ENCODE data around the gene ADAMTS20.
"Not testable (repeated sequence)": the region's sequence is repeated elsewhere in the genome, so short reads cannot be mapped to it uniquely, and the experiment has no call there.

Gene ADAMTS20

GRCh38 chr12:43396671-43397070, 155.3 kb downstream of the ADAMTS20 start:
- H3K4me1 ChIP-seq (ENCODE audit: control insufficient read depth, insufficient read depth, low read length): no peaks in the 10 kb centered on the region
- no peaks in the 10 kb centered on the region for H3K36me3 ChIP-seq (ENCODE audit: control insufficient read depth, insufficient read depth, low read length)
- H3K27ac ChIP-seq (ENCODE audit: low read depth, low read length): no peak overlapping the region
- no peaks in the 10 kb centered on the region for H3K27me3 ChIP-seq (ENCODE audit: control insufficient read depth, insufficient read depth, low read length)
- H3K4me3 ChIP-seq (ENCODE audit: low read length): no peak overlapping the region
- H3K9ac ChIP-seq (ENCODE audit: low read length): no peak overlapping the region

- Histone ChIP-seq H3K27me3 (ENCODE audit: control insufficient read depth, insufficient read depth, low read length) (no peaks in the 10 kb centered on the region), H3K27ac (ENCODE audit: low read depth, low read length) (no peak overlapping the region)
Observed at GRCh38 chr12:43392116-43392515, 159.9 kb downstream of the ADAMTS20 start.

GRCh38 chr12:43381879-43382278, 170.1 kb downstream of the ADAMTS20 start:
- no peak overlapping the region for H3K27ac ChIP-seq (ENCODE audit: low read depth, low read length)
- H3K36me3 ChIP-seq (ENCODE audit: control insufficient read depth, insufficient read depth, low read length): no peaks in the 10 kb centered on the region

More at GRCh38 chr12:43392116-43392515, 159.9 kb downstream of the ADAMTS20 start:
- Histone ChIP-seq H3K9ac (ENCODE audit: low read length) (no peak overlapping the region), H3K4me3 (ENCODE audit: low read length) (no peak overlapping the region), H3K36me3 (ENCODE audit: control insufficient read depth, insufficient read depth, low read length) (no peaks in the 10 kb centered on the region), H3K4me1 (ENCODE audit: control insufficient read depth, insufficient read depth, low read length) (no peaks in the 10 kb centered on the region)

GRCh38 chr12:43378448-43378847, 173.6 kb downstream of the ADAMTS20 start:
- no peaks in the 10 kb centered on the region for H3K36me3 ChIP-seq (ENCODE audit: control insufficient read depth, insufficient read depth, low read length)
- H3K27ac ChIP-seq (ENCODE audit: low read depth, low read length): no peak overlapping the region
- no peak overlapping the region for H3K4me3 ChIP-seq (ENCODE audit: low read length)
- H3K9ac ChIP-seq (ENCODE audit: low read length): no peak overlapping the region
- no peaks in the 10 kb centered on the region for H3K4me1 ChIP-seq (ENCODE audit: control insufficient read depth, insufficient read depth, low read length)
- no peaks in the 10 kb centered on the region for H3K27me3 ChIP-seq (ENCODE audit: control insufficient read depth, insufficient read depth, low read length)

More at GRCh38 chr12:43381879-43382278, 170.1 kb downstream of the ADAMTS20 start:
- no peak overlapping the region for H3K9ac ChIP-seq (ENCODE audit: low read length)
- H3K4me3 ChIP-seq (ENCODE audit: low read length): no peak overlapping the region
- no peaks in the 10 kb centered on the region for H3K4me1 ChIP-seq (ENCODE audit: control insufficient read depth, insufficient read depth, low read length)
- H3K27me3 ChIP-seq (ENCODE audit: control insufficient read depth, insufficient read depth, low read length): no peaks in the 10 kb centered on the region

- Histone ChIP-seq H3K4me1 (ENCODE audit: control insufficient read depth, insufficient read depth, low read length) (no peaks in the 10 kb centered on the region), H3K27me3 (ENCODE audit: control insufficient read depth, insufficient read depth, low read length) (no peaks in the 10 kb centered on the region), H3K36me3 (ENCODE audit: control insufficient read depth, insufficient read depth, low read length) (no peaks in the 10 kb centered on the region)
Observed at GRCh38 chr12:43370263-43370662, 181.7 kb downstream of the ADAMTS20 start.

GRCh38 chr12:43362910-43363694, 188.9 kb downstream of the ADAMTS20 start:
- H3K36me3 ChIP-seq (ENCODE audit: control insufficient read depth, insufficient read depth, low read length): no peaks in the 10 kb centered on the region
- no peaks in the 10 kb centered on the region for H3K27me3 ChIP-seq (ENCODE audit: control insufficient read depth, insufficient read depth, low read length)
- H3K27ac ChIP-seq (ENCODE audit: low read depth, low read length): no peak overlapping the region
- no peak overlapping the region for H3K9ac ChIP-seq (ENCODE audit: low read length)
- H3K4me3 ChIP-seq (ENCODE audit: low read length): no peak overlapping the region
- no peaks in the 10 kb centered on the region for H3K4me1 ChIP-seq (ENCODE audit: control insufficient read depth, insufficient read depth, low read length)

More at GRCh38 chr12:43370263-43370662, 181.7 kb downstream of the ADAMTS20 start:
- Histone ChIP-seq H3K9ac (ENCODE audit: low read length) (no peak overlapping the region), H3K4me3 (ENCODE audit: low read length) (no peak overlapping the region), H3K27ac (ENCODE audit: low read depth, low read length) (no peak overlapping the region)

GRCh38 chr12:43361031-43361710, 190.8 kb downstream of the ADAMTS20 start:
- Histone ChIP-seq H3K9ac (ENCODE audit: low read length) (no peak overlapping the region), H3K27me3 (ENCODE audit: control insufficient read depth, insufficient read depth, low read length) (no peaks in the 10 kb centered on the region), H3K4me1 (ENCODE audit: control insufficient read depth, insufficient read depth, low read length) (no peaks in the 10 kb centered on the region), H3K36me3 (ENCODE audit: control insufficient read depth, insufficient read depth, low read length) (no peaks in the 10 kb centered on the region), H3K4me3 (ENCODE audit: low read length) (no peak overlapping the region), H3K27ac (ENCODE audit: low read depth, low read length) (no peak overlapping the region)

GRCh38 chr12:43360001-43360400, 192.0 kb downstream of the ADAMTS20 start:
- not testable (repeated sequence) for H3K4me3 ChIP-seq (ENCODE audit: low read length); H3K4me1 ChIP-seq (ENCODE audit: control insufficient read depth, insufficient read depth, low read length); H3K9ac ChIP-seq (ENCODE audit: low read length); H3K27ac ChIP-seq (ENCODE audit: low read depth, low read length); H3K36me3 ChIP-seq (ENCODE audit: control insufficient read depth, insufficient read depth, low read length); H3K27me3 ChIP-seq (ENCODE audit: control insufficient read depth, insufficient read depth, low read length)

- H3K4me3 ChIP-seq (ENCODE audit: low read length): no peak overlapping the region
- no peak overlapping the region for H3K27ac ChIP-seq (ENCODE audit: low read depth, low read length)
- no peaks in the 10 kb centered on the region for H3K4me1 ChIP-seq (ENCODE audit: control insufficient read depth, insufficient read depth, low read length)
- H3K27me3 ChIP-seq (ENCODE audit: control insufficient read depth, insufficient read depth, low read length): no peaks in the 10 kb centered on the region
- no peak overlapping the region for H3K9ac ChIP-seq (ENCODE audit: low read length)
- no peaks in the 10 kb centered on the region for H3K36me3 ChIP-seq (ENCODE audit: control insufficient read depth, insufficient read depth, low read length)
Observed at GRCh38 chr12:43357141-43357540, 194.9 kb downstream of the ADAMTS20 start.

- no peak overlapping the region for H3K9ac ChIP-seq (ENCODE audit: low read length)
- no peaks in the 10 kb centered on the region for H3K36me3 ChIP-seq (ENCODE audit: control insufficient read depth, insufficient read depth, low read length)
- no peaks in the 10 kb centered on the region for H3K27me3 ChIP-seq (ENCODE audit: control insufficient read depth, insufficient read depth, low read length)
- H3K4me1 ChIP-seq (ENCODE audit: control insufficient read depth, insufficient read depth, low read length): no peaks in the 10 kb centered on the region
- H3K4me3 ChIP-seq (ENCODE audit: low read length): no peak overlapping the region
- no peak overlapping the region for H3K27ac ChIP-seq (ENCODE audit: low read depth, low read length)
Observed at GRCh38 chr12:43352001-43352400, 200.0 kb downstream of the ADAMTS20 start.

GRCh38 chr12:43349863-43350262, 202.1 kb downstream of the ADAMTS20 start:
- no peaks in the 10 kb centered on the region for H3K27me3 ChIP-seq (ENCODE audit: control insufficient read depth, insufficient read depth, low read length)
- no peaks in the 10 kb centered on the region for H3K36me3 ChIP-seq (ENCODE audit: control insufficient read depth, insufficient read depth, low read length)

GRCh38 chr12:43348221-43348620, 203.8 kb downstream of the ADAMTS20 start:
- no peaks in the 10 kb centered on the region for H3K4me1 ChIP-seq (ENCODE audit: control insufficient read depth, insufficient read depth, low read length)
- H3K9ac ChIP-seq (ENCODE audit: low read length): no peak overlapping the region
- H3K36me3 ChIP-seq (ENCODE audit: control insufficient read depth, insufficient read depth, low read length): no peaks in the 10 kb centered on the region
- H3K27ac ChIP-seq (ENCODE audit: low read depth, low read length): no peak overlapping the region
- no peaks in the 10 kb centered on the region for H3K27me3 ChIP-seq (ENCODE audit: control insufficient read depth, insufficient read depth, low read length)
- no peak overlapping the region for H3K4me3 ChIP-seq (ENCODE audit: low read length)

More at GRCh38 chr12:43349863-43350262, 202.1 kb downstream of the ADAMTS20 start:
- H3K4me1 ChIP-seq (ENCODE audit: control insufficient read depth, insufficient read depth, low read length): no peaks in the 10 kb centered on the region
- no peak overlapping the region for H3K27ac ChIP-seq (ENCODE audit: low read depth, low read length)
- H3K4me3 ChIP-seq (ENCODE audit: low read length): no peak overlapping the region
- no peak overlapping the region for H3K9ac ChIP-seq (ENCODE audit: low read length)
